Left lung (tissue), 10 donors: ENCODE measurements around the gene SENP5. TPM values are rescaled to one million over a fixed set of nuclear protein-coding genes. Genes with fewer than 3 reads are reported as not detected.

Source experiments
- ATAC-seq: fragments of 200-7000 bp; cut with Tn5 transposase; one replicate; pipeline ENCODE4 v1.9.1; 2020; ENCODE audit warnings: moderate library complexity
- DNase-seq, 4 donors: peaks; one replicate each; pipeline ENCODE4 v3.0.0-alpha.2; 2013 to 2020
- H3K27ac ChIP-seq, 2 donors: fragments of 200-600 bp; sonication (generic) in 1 of 2; one replicate each; pipeline versions ENCODE4 v1.5.0 to v1.8.0; 2020 to 2021
- H3K27me3 ChIP-seq, 2 donors: fragments of 200-600 bp; sonication (generic) in 1 of 2; one replicate each; pipeline versions ENCODE4 v1.5.0 to v1.8.0; 2020 to 2021
- H3K36me3 ChIP-seq, 2 donors: fragments of 200-600 bp; sonication (generic) in 1 of 2; one replicate each; pipeline versions ENCODE4 v1.5.0 to v1.8.0; 2020 to 2021
- H3K4me1 ChIP-seq, 2 donors: fragments of 200-600 bp; one replicate each; pipeline ENCODE4 v1.8.0; 2021
- H3K4me3 ChIP-seq, 2 donors: fragments of 200-600 bp; sonication (generic) in 1 of 2; one replicate each; pipeline versions ENCODE4 v1.5.0 to v1.8.0; 2020 to 2021; ENCODE audit warnings: mild to moderate bottlenecking in 1 of 2
- H3K9me3 ChIP-seq, 2 donors: fragments of 200-600 bp; sonication (generic) in 1 of 2; one replicate each; pipeline versions ENCODE4 v1.5.0 to v1.8.0; 2020 to 2021
- CTCF ChIP-seq, 2 donors: fragments of 200-600 bp; sonication (generic) in 1 of 2; IDR thresholded peaks; one replicate each; pipeline versions ENCODE4 v1.5.0 to v1.8.0; 2021; ENCODE audit warnings: antibody characterized with exemption in 2 of 2
- intact Hi-C, 2 donors: fragments of 100-400 bp; cut with DNase I; formaldehyde crosslinking; loops; one replicate each; pipeline versions ENCODE4 v1.11.2 to v1.14.2; 2022
- polyA plus RNA-seq, 6 donors: library from polyadenylated mRNA; unstranded; fragments of 120-200 nt; gene quantifications; one replicate each; pipeline ENCODE4 v1.2.1, GENCODE V29; 2013; ENCODE audit not compliant: insufficient read length in 6 of 6
- total RNA-seq, 2 donors: library from RNA; stranded (reverse); fragmentation: NEBNext Ultra II Directional; extraction: Animal tissue kit (Norgen Biotek cat#: 25700); gene quantifications; one replicate each; pipeline ENCODE4 v1.2.1, GENCODE V29; 2021
- donor health status: DM: no; HTN: yes; CAD: no.
- donor health status: DM: no; HTN: no; CAD: no.

SENP5 gene
- total and polyA plus RNA-seq, 8 donors = 25.2 to 43.8 (median 30.0) TPM

GRCh38 chr3:196915375-196915774 is 47.7 kb downstream of the SENP5 start:
- TF ChIP-seq CTCF (IDR thresholded peaks at IDR 0.05) = no peak

GRCh38 chr3:196916221-196916620 is 48.5 kb downstream of the SENP5 start:
- Histone ChIP-seq H3K9me3 (no peaks in the 10 kb centered on the region), H3K4me1 (no peaks in the 10 kb centered on the region), H3K36me3 (peaks cover 0 to 24% of the 10 kb centered on the region in 2 donors), H3K4me3 (no peak overlapping the region), H3K27me3 (no peaks in the 10 kb centered on the region), H3K27ac (no peak overlapping the region)
- DNase-seq = no peak
- no peak for ATAC-seq
- no peak for TF ChIP-seq CTCF (IDR thresholded peaks at IDR 0.05)
- intact Hi-C loops = no loop called here

More at GRCh38 chr3:196915375-196915774, 47.7 kb downstream of the SENP5 start:
- no peak overlapping the region for H3K4me3 ChIP-seq
- no peaks in the 10 kb centered on the region for H3K27me3 ChIP-seq
- intact Hi-C loops = no loop called here
- no peaks in the 10 kb centered on the region for H3K4me1 ChIP-seq
- H3K27ac ChIP-seq = no peak overlapping the region
- no peak for DNase-seq
- peaks cover 0 to 24% of the 10 kb centered on the region in 2 donors for H3K36me3 ChIP-seq
- ATAC-seq = peak; percentile 71
- H3K9me3 ChIP-seq = no peaks in the 10 kb centered on the region

- DNase-seq (no peak), ATAC-seq (no peak)
- Histone ChIP-seq H3K4me1 (no peaks in the 10 kb centered on the region), H3K36me3 (peaks cover 0 to 27% of the 10 kb centered on the region in 2 donors), H3K27me3 (no peaks in the 10 kb centered on the region), H3K27ac (no peak overlapping the region), H3K4me3 (no peak overlapping the region), H3K9me3 (no peaks in the 10 kb centered on the region)
- intact Hi-C loops = no loop called here
- TF ChIP-seq CTCF (IDR thresholded peaks at IDR 0.05) = no peak
Measured at GRCh38 chr3:196916995-196917394, 49.3 kb downstream of the SENP5 start.

- Histone ChIP-seq H3K27ac (no peak overlapping the region), H3K9me3 (no peaks in the 10 kb centered on the region), H3K36me3 (peaks cover 0 to 44% of the 10 kb centered on the region in 2 donors), H3K4me3 (no peak overlapping the region), H3K27me3 (no peaks in the 10 kb centered on the region), H3K4me1 (no peaks in the 10 kb centered on the region)
- no peak for ATAC-seq
- TF ChIP-seq CTCF (IDR thresholded peaks at IDR 0.05) = no peak
- no peak for DNase-seq
- intact Hi-C loops = no loop called here
Measured at GRCh38 chr3:196918968-196919367, 51.2 kb downstream of the SENP5 start.

- DNase-seq (no peak), ATAC-seq (no peak)
- TF ChIP-seq CTCF (IDR thresholded peaks at IDR 0.05) = no peak
- Histone ChIP-seq H3K36me3 (peaks cover 0 to 38% of the 10 kb centered on the region in 2 donors), H3K27ac (no peak overlapping the region), H3K4me1 (no peaks in the 10 kb centered on the region), H3K9me3 (no peaks in the 10 kb centered on the region), H3K4me3 (no peak overlapping the region), H3K27me3 (no peaks in the 10 kb centered on the region)
- intact Hi-C loops = no loop called here
Measured at GRCh38 chr3:196920733-196921132, 53.0 kb downstream of the SENP5 start.
